H1 (cell line): ENCODE data around the gene GALNT13. TPM values are rescaled to one million over a fixed set of nuclear protein-coding genes. Genes with fewer than 3 reads are reported as not detected.

Source experiments
- BACH1 ChIP-seq: IDR thresholded peaks from 2 replicates; pipeline ENCODE4 v1.6.1; 2012; ENCODE audit warnings: low read length, improper control_type of control experiment
- CHD1 ChIP-seq: IDR thresholded peaks from 2 replicates; pipeline ENCODE4 v1.6.1; 2012; ENCODE audit warnings: low read depth, low read length, improper control_type of control experiment
- CHD2 ChIP-seq: IDR thresholded peaks from 2 replicates; pipeline ENCODE4 v1.6.1; 2012; ENCODE audit warnings: low read length, improper control_type of control experiment
- FOSL1 ChIP-seq: IDR thresholded peaks from 2 replicates; pipeline ENCODE4 v1.6.1; 2011; ENCODE audit warnings: mild to moderate bottlenecking, low read depth, low read length, moderate library complexity; ENCODE audit not compliant: insufficient read depth
- HDAC2 ChIP-seq, 2 experiments: fragments of 300-600 bp in 1 of 2; sonication (generic) in 1 of 2; IDR thresholded peaks; 2 replicates each; pipeline ENCODE4 v1.6.1; 2011 to 2012; ENCODE audit warnings: low read depth in 2 of 2, low read length in 2 of 2, mild to moderate bottlenecking in 2 of 2, moderate library complexity in 2 of 2, borderline replicate concordance in 1 of 2, inconsistent platforms in 1 of 2
- JUND ChIP-seq: IDR thresholded peaks from 2 replicates; pipeline ENCODE4 v1.6.1; 2011; ENCODE audit warnings: mild to moderate bottlenecking, improper control_type of control experiment, low read length
- KDM4A ChIP-seq: IDR thresholded peaks from one replicate; pipeline ENCODE4 v1.7.1; 2012; ENCODE audit warnings: low read depth, mild to moderate bottlenecking, moderate library complexity, low read length, inconsistent platforms; ENCODE audit not compliant: severe bottlenecking
- YY1 ChIP-seq: IDR thresholded peaks from 2 replicates; pipeline ENCODE4 v1.6.1; 2011; ENCODE audit warnings: low read depth, mild to moderate bottlenecking, low read length
- polyA plus RNA-seq, 7 experiments: library from polyadenylated mRNA; depleted of rRNA in 3 of 7; stranded (reverse) in 5 of 7; unstranded in 2 of 7; fragments of >200 nt in 5 of 7; fragments of 200-250 nt in 2 of 7; gene quantifications; 1 replicate in 5 of 7; 2 replicates in 1 of 7; 4 replicates in 1 of 7; pipeline versions ENCODE4 v1.2.1 to v1.2.3, GENCODE V29; 2011 to 2013; ENCODE audit warnings: missing spikeins in 2 of 7, mixed read lengths in 2 of 7
- total RNA-seq: library from RNA; stranded (reverse); fragmentation: NEBNext Ultra II Directional; extraction: Animal tissue kit (Norgen Biotek cat#: 25700); gene quantifications from 2 replicates; pipeline ENCODE4 v1.2.1, GENCODE V29; 2021
- TF ChIP-seq, protein P1 (sequence below): fragments of 300-600 bp; sonication (generic); IDR thresholded peaks from 2 replicates; pipeline ENCODE4 v1.7.1; 2012; ENCODE audit warnings: low read length, moderate library complexity, mild to moderate bottlenecking, inconsistent platforms; ENCODE audit not compliant: insufficient replicate concordance
- TF ChIP-seq, protein P2 (sequence below): IDR thresholded peaks from 2 replicates; pipeline ENCODE4 v1.6.1; 2012; ENCODE audit warnings: inconsistent platforms
- TF ChIP-seq, protein P3 (sequence below): IDR thresholded peaks from 2 replicates; pipeline ENCODE4 v1.6.1; 2012; ENCODE audit warnings: inconsistent platforms

GALNT13 gene
- total and polyA plus RNA-seq, 2 of the 8 experiments (the other 6 are each of a cell fraction or from before 2014, with no cell fraction given) = 3.2 to 9.6 TPM

DNA sequence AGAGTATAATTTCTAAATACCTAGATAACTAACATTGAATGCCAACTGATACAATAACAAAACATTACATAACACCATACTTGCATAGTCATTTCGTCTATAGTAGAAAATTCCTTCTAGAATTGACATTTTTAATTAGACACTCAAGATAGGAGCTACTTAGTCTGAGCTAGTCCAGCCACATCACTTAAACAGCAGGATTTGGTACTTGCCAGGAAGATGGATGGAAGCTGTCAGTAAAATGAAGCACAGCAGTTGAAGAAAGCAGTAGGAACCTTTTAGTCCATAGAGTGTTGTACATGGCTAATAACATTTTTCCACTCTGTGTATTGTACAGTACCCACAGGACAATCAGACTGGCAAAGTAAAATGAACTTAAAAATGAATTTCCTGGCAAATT, 372.0 kb downstream of the GALNT13 start (continued):
- TF ChIP-seq, protein P1, sequence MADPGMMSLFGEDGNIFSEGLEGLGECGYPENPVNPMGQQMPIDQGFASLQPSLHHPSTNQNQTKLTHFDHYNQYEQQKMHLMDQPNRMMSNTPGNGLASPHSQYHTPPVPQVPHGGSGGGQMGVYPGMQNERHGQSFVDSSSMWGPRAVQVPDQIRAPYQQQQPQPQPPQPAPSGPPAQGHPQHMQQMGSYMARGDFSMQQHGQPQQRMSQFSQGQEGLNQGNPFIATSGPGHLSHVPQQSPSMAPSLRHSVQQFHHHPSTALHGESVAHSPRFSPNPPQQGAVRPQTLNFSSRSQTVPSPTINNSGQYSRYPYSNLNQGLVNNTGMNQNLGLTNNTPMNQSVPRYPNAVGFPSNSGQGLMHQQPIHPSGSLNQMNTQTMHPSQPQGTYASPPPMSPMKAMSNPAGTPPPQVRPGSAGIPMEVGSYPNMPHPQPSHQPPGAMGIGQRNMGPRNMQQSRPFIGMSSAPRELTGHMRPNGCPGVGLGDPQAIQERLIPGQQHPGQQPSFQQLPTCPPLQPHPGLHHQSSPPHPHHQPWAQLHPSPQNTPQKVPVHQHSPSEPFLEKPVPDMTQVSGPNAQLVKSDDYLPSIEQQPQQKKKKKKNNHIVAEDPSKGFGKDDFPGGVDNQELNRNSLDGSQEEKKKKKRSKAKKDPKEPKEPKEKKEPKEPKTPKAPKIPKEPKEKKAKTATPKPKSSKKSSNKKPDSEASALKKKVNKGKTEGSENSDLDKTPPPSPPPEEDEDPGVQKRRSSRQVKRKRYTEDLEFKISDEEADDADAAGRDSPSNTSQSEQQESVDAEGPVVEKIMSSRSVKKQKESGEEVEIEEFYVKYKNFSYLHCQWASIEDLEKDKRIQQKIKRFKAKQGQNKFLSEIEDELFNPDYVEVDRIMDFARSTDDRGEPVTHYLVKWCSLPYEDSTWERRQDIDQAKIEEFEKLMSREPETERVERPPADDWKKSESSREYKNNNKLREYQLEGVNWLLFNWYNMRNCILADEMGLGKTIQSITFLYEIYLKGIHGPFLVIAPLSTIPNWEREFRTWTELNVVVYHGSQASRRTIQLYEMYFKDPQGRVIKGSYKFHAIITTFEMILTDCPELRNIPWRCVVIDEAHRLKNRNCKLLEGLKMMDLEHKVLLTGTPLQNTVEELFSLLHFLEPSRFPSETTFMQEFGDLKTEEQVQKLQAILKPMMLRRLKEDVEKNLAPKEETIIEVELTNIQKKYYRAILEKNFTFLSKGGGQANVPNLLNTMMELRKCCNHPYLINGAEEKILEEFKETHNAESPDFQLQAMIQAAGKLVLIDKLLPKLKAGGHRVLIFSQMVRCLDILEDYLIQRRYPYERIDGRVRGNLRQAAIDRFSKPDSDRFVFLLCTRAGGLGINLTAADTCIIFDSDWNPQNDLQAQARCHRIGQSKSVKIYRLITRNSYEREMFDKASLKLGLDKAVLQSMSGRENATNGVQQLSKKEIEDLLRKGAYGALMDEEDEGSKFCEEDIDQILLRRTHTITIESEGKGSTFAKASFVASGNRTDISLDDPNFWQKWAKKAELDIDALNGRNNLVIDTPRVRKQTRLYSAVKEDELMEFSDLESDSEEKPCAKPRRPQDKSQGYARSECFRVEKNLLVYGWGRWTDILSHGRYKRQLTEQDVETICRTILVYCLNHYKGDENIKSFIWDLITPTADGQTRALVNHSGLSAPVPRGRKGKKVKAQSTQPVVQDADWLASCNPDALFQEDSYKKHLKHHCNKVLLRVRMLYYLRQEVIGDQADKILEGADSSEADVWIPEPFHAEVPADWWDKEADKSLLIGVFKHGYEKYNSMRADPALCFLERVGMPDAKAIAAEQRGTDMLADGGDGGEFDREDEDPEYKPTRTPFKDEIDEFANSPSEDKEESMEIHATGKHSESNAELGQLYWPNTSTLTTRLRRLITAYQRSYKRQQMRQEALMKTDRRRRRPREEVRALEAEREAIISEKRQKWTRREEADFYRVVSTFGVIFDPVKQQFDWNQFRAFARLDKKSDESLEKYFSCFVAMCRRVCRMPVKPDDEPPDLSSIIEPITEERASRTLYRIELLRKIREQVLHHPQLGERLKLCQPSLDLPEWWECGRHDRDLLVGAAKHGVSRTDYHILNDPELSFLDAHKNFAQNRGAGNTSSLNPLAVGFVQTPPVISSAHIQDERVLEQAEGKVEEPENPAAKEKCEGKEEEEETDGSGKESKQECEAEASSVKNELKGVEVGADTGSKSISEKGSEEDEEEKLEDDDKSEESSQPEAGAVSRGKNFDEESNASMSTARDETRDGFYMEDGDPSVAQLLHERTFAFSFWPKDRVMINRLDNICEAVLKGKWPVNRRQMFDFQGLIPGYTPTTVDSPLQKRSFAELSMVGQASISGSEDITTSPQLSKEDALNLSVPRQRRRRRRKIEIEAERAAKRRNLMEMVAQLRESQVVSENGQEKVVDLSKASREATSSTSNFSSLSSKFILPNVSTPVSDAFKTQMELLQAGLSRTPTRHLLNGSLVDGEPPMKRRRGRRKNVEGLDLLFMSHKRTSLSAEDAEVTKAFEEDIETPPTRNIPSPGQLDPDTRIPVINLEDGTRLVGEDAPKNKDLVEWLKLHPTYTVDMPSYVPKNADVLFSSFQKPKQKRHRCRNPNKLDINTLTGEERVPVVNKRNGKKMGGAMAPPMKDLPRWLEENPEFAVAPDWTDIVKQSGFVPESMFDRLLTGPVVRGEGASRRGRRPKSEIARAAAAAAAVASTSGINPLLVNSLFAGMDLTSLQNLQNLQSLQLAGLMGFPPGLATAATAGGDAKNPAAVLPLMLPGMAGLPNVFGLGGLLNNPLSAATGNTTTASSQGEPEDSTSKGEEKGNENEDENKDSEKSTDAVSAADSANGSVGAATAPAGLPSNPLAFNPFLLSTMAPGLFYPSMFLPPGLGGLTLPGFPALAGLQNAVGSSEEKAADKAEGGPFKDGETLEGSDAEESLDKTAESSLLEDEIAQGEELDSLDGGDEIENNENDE = no peak
- TF ChIP-seq YY1 (no peak), BACH1 (no peak), CHD2 (no peak), KDM4A (no peak), JUND (no peak), FOSL1 (no peak), CHD1 (no peak), HDAC2 (IDR thresholded peaks at IDR 0.05; ENCODE audit: borderline replicate concordance in 1 of 2, low read depth in 2 of 2, low read length in 2 of 2) (no peak)
- TF ChIP-seq, protein P2, sequence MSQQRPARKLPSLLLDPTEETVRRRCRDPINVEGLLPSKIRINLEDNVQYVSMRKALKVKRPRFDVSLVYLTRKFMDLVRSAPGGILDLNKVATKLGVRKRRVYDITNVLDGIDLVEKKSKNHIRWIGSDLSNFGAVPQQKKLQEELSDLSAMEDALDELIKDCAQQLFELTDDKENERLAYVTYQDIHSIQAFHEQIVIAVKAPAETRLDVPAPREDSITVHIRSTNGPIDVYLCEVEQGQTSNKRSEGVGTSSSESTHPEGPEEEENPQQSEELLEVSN = no peak
- TF ChIP-seq, protein P3, sequence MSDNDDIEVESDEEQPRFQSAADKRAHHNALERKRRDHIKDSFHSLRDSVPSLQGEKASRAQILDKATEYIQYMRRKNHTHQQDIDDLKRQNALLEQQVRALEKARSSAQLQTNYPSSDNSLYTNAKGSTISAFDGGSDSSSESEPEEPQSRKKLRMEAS = no peak
